Fibroblast of pulmonary artery (primary cell): ENCODE measurements around the gene MYOF.
"Not testable (repeated sequence)": the region's sequence is repeated elsewhere in the genome, so short reads cannot be mapped to it uniquely, and the experiment has no call there.

ENCODE experiments used
- DNase-seq: peaks from one replicate; pipeline ENCODE4 v3.0.0-alpha.2; 2010; ENCODE audit warnings: low read depth
- H3K4me3 ChIP-seq: replicated peaks from 2 replicates; pipeline ENCODE4 v1.5.1; 2011; ENCODE audit warnings: low read depth, mild to moderate bottlenecking, control low read depth, low read length, moderate library complexity
- CTCF ChIP-seq: IDR thresholded peaks from 2 replicates; pipeline ENCODE4 v1.5.1; 2011; ENCODE audit warnings: mild to moderate bottlenecking, control low read depth, low read length, inconsistent platforms; ENCODE audit errors: missing control alignments

Gene MYOF

GRCh38 chr10:93319896-93320295 is 162.2 kb downstream of the MYOF start:
- no peak for DNase-seq
- H3K4me3 ChIP-seq = no peak overlapping the region
- no peak for TF ChIP-seq CTCF

GRCh38 chr10:93319096-93319495 is 163.0 kb downstream of the MYOF start:
- no peak for TF ChIP-seq CTCF
- no peak overlapping the region for H3K4me3 ChIP-seq
- no peak for DNase-seq

- no peak for TF ChIP-seq CTCF
- DNase-seq = peak; percentile 21
- H3K4me3 ChIP-seq = no peak overlapping the region
Measured at GRCh38 chr10:93315246-93315645, 166.9 kb downstream of the MYOF start.

- not testable (repeated sequence) for H3K4me3 ChIP-seq, DNase-seq
Measured at GRCh38 chr10:93314656-93315055, 167.5 kb downstream of the MYOF start.

GRCh38 chr10:93313798-93314197 is 168.3 kb downstream of the MYOF start:
- TF ChIP-seq CTCF = no peak
- H3K4me3 ChIP-seq = no peak overlapping the region
- peak; percentile 28 for DNase-seq

GRCh38 chr10:93309062-93309461 is 173.1 kb downstream of the MYOF start:
- no peak for TF ChIP-seq CTCF
- H3K4me3 ChIP-seq = no peak overlapping the region
- peak; percentile 69 for DNase-seq

- DNase-seq = no peak
- no peak for TF ChIP-seq CTCF
- H3K4me3 ChIP-seq = no peak overlapping the region
Measured at GRCh38 chr10:93305122-93305521, 177.0 kb downstream of the MYOF start.

GRCh38 chr10:93300981-93301380 is 181.2 kb downstream of the MYOF start:
- TF ChIP-seq CTCF = no peak
- no peak for DNase-seq
- no peak overlapping the region for H3K4me3 ChIP-seq
